ENCODE results near the gene EGFR.
"Not testable (repeated sequence)": the region's sequence is repeated elsewhere in the genome, so short reads cannot be mapped to it uniquely, and the experiment has no call there.

Gene EGFR

GRCh38 chr7:55033236-55033846 lies 14.5 kb downstream of the EGFR start:
- H3K27me3 Mint-ChIP-seq = peaks cover 8 to 24% of the 10 kb centered on the region in 2 donors
- no peaks in the 10 kb centered on the region for H3K36me3 Mint-ChIP-seq (ENCODE audit: insufficient read depth)
- ATAC-seq (replicated peaks) (no peak), DNase-seq (no peak)
- no peaks in the 10 kb centered on the region for H3K4me1 Mint-ChIP-seq (ENCODE audit: low read depth in 2 of 2)
- H3K9me3 Mint-ChIP-seq = no peaks in the 10 kb centered on the region
- H3K4me3 Mint-ChIP-seq = no peak overlapping the region
- H3K27ac Mint-ChIP-seq = no peak overlapping the region

GRCh38 chr7:55034776-55035175 lies 16.0 kb downstream of the EGFR start:
- ATAC-seq (replicated peaks) = no peak
- Mint-ChIP-seq H3K36me3 (ENCODE audit: insufficient read depth) (no peaks in the 10 kb centered on the region), H3K4me3 (no peak overlapping the region), H3K27me3 (peaks cover 17 to 37% of the 10 kb centered on the region in 2 donors), H3K9me3 (no peaks in the 10 kb centered on the region), H3K4me1 (ENCODE audit: low read depth in 2 of 2) (no peaks in the 10 kb centered on the region), H3K27ac (no peak overlapping the region)
- DNase-seq = no peak

GRCh38 chr7:55035410-55035809 lies 16.6 kb downstream of the EGFR start:
- peaks cover 17 to 43% of the 10 kb centered on the region in 2 donors for H3K27me3 Mint-ChIP-seq
- not testable (repeated sequence) for H3K27ac Mint-ChIP-seq; ATAC-seq (replicated peaks); H3K4me3 Mint-ChIP-seq; H3K36me3 Mint-ChIP-seq (ENCODE audit: insufficient read depth); H3K9me3 Mint-ChIP-seq; H3K4me1 Mint-ChIP-seq (ENCODE audit: low read depth in 2 of 2); DNase-seq

- no peaks in the 10 kb centered on the region for H3K4me1 Mint-ChIP-seq (ENCODE audit: low read depth in 2 of 2)
Observed at GRCh38 chr7:55036950-55037736, 18.3 kb downstream of the EGFR start.

GRCh38 chr7:55043691-55044370 lies 25.0 kb downstream of the EGFR start:
- H3K4me1 Mint-ChIP-seq (ENCODE audit: low read depth in 2 of 2) = no peaks in the 10 kb centered on the region
- no peak overlapping the region for H3K27ac Mint-ChIP-seq
- H3K9me3 Mint-ChIP-seq = no peaks in the 10 kb centered on the region
- DNase-seq = no peak
- peaks cover 8 to 15% of the 10 kb centered on the region in 2 donors for H3K27me3 Mint-ChIP-seq
- ATAC-seq (replicated peaks) = no peak
- H3K36me3 Mint-ChIP-seq (ENCODE audit: insufficient read depth) = no peaks in the 10 kb centered on the region
- no peak overlapping the region for H3K4me3 Mint-ChIP-seq

More at GRCh38 chr7:55036950-55037736, 18.3 kb downstream of the EGFR start:
- ATAC-seq (replicated peaks) (no peak), DNase-seq (no peak)
- Mint-ChIP-seq H3K27me3 (peaks cover 17 to 43% of the 10 kb centered on the region in 2 donors), H3K4me3 (no peak overlapping the region), H3K27ac (no peak overlapping the region), H3K36me3 (ENCODE audit: insufficient read depth) (no peaks in the 10 kb centered on the region), H3K9me3 (no peaks in the 10 kb centered on the region)

GRCh38 chr7:55044371-55044717 lies 25.5 kb downstream of the EGFR start:
- Mint-ChIP-seq H3K9me3 (no peaks in the 10 kb centered on the region), H3K4me3 (no peak overlapping the region), H3K27me3 (peaks cover 3 to 10% of the 10 kb centered on the region in 2 donors), H3K4me1 (ENCODE audit: low read depth in 2 of 2) (no peaks in the 10 kb centered on the region), H3K36me3 (ENCODE audit: insufficient read depth) (no peaks in the 10 kb centered on the region), H3K27ac (no peak overlapping the region)
- DNase-seq (no peak), ATAC-seq (replicated peaks) (no peak)

GRCh38 chr7:55044791-55045190 lies 26.0 kb downstream of the EGFR start:
- H3K36me3 Mint-ChIP-seq (ENCODE audit: insufficient read depth) = no peaks in the 10 kb centered on the region
- no peak overlapping the region for H3K27ac Mint-ChIP-seq
- H3K4me3 Mint-ChIP-seq = no peak overlapping the region
- peaks cover 0 to 5% of the 10 kb centered on the region in 2 donors for H3K27me3 Mint-ChIP-seq
- no peak for ATAC-seq (replicated peaks)
- H3K4me1 Mint-ChIP-seq (ENCODE audit: low read depth in 2 of 2) = no peaks in the 10 kb centered on the region
- DNase-seq = no peak
- no peaks in the 10 kb centered on the region for H3K9me3 Mint-ChIP-seq

- DNase-seq (no peak), ATAC-seq (replicated peaks) (no peak)
- Mint-ChIP-seq H3K4me3 (no peak overlapping the region), H3K4me1 (ENCODE audit: low read depth in 2 of 2) (no peaks in the 10 kb centered on the region), H3K36me3 (ENCODE audit: insufficient read depth) (no peaks in the 10 kb centered on the region), H3K9me3 (no peaks in the 10 kb centered on the region), H3K27me3 (peaks cover 0 to 2% of the 10 kb centered on the region in 2 donors), H3K27ac (no peak overlapping the region)
Observed at GRCh38 chr7:55046582-55047342, 27.9 kb downstream of the EGFR start.

- H3K4me3 Mint-ChIP-seq = no peak overlapping the region
- no peaks in the 10 kb centered on the region for H3K4me1 Mint-ChIP-seq (ENCODE audit: low read depth in 2 of 2)
- H3K36me3 Mint-ChIP-seq (ENCODE audit: insufficient read depth) = no peaks in the 10 kb centered on the region
Observed at GRCh38 chr7:55048221-55048859, 29.5 kb downstream of the EGFR start.

GRCh38 chr7:55050281-55050680 lies 31.5 kb downstream of the EGFR start:
- H3K36me3 Mint-ChIP-seq (ENCODE audit: insufficient read depth) = no peaks in the 10 kb centered on the region
- H3K4me3 Mint-ChIP-seq = no peak overlapping the region
- no peaks in the 10 kb centered on the region for H3K9me3 Mint-ChIP-seq
- ATAC-seq (replicated peaks) (no peak), DNase-seq (no peak)
- H3K4me1 Mint-ChIP-seq (ENCODE audit: low read depth in 2 of 2) = no peaks in the 10 kb centered on the region
- H3K27me3 Mint-ChIP-seq = peaks cover 6 to 29% of the 10 kb centered on the region in 2 donors
- H3K27ac Mint-ChIP-seq = no peak overlapping the region

More at GRCh38 chr7:55048221-55048859, 29.5 kb downstream of the EGFR start:
- DNase-seq (no peak), ATAC-seq (replicated peaks) (no peak)
- no peaks in the 10 kb centered on the region for H3K9me3 Mint-ChIP-seq
- H3K27me3 Mint-ChIP-seq = peaks cover 0 to 12% of the 10 kb centered on the region in 2 donors
- no peak overlapping the region for H3K27ac Mint-ChIP-seq

GRCh38 chr7:55052081-55052480 lies 33.3 kb downstream of the EGFR start:
- DNase-seq (no peak), ATAC-seq (replicated peaks) (no peak)
- H3K9me3 Mint-ChIP-seq = no peaks in the 10 kb centered on the region
- no peaks in the 10 kb centered on the region for H3K36me3 Mint-ChIP-seq (ENCODE audit: insufficient read depth)
- H3K27ac Mint-ChIP-seq = no peak overlapping the region
- H3K4me1 Mint-ChIP-seq (ENCODE audit: low read depth in 2 of 2) = peaks cover 0 to 2% of the 10 kb centered on the region in 2 donors
- H3K4me3 Mint-ChIP-seq = no peak overlapping the region
- H3K27me3 Mint-ChIP-seq = peaks cover 17 to 45% of the 10 kb centered on the region in 2 donors

GRCh38 chr7:55052741-55053427 lies 34.1 kb downstream of the EGFR start:
- no peaks in the 10 kb centered on the region for H3K36me3 Mint-ChIP-seq (ENCODE audit: insufficient read depth)
- ATAC-seq (replicated peaks) (no peak), DNase-seq (no peak)
- H3K4me3 Mint-ChIP-seq = no peak overlapping the region
- H3K4me1 Mint-ChIP-seq (ENCODE audit: low read depth in 2 of 2) = peaks cover 0 to 2% of the 10 kb centered on the region in 2 donors
- no peak overlapping the region for H3K27ac Mint-ChIP-seq
- H3K27me3 Mint-ChIP-seq = peaks cover 17 to 52% of the 10 kb centered on the region in 2 donors
- no peaks in the 10 kb centered on the region for H3K9me3 Mint-ChIP-seq
